KBM-7 (cell line): Measurements from ENCODE around the gene YBX3.
"Not testable (repeated sequence)": the region's sequence is repeated elsewhere in the genome, so short reads cannot be mapped to it uniquely, and the experiment has no call there.

Source experiments
- DNase-seq: peaks from one replicate; pipeline ENCODE4 v3.0.0-alpha.2; 2015
- in situ Hi-C: fragments of 300-500 bp; cut with MboI; formaldehyde crosslinking; loops from 2 replicates; pipeline ENCODE4 v1.14.3; 2020; ENCODE audit warnings: low sequenced_read_pairs, low pct_unique_long_range_greater_than_20kb, mixed read lengths

The YBX3 gene

GRCh38 chr12:10722905-10723746 lies at the start of gene YBX3:
YBX3 (minus strand) TSS chr12:10723323; CDS start chr12:10723111, 212 bp downstream.
- DNase-seq: peak; percentile 82
- in situ Hi-C loops: no loop called here

DNA sequence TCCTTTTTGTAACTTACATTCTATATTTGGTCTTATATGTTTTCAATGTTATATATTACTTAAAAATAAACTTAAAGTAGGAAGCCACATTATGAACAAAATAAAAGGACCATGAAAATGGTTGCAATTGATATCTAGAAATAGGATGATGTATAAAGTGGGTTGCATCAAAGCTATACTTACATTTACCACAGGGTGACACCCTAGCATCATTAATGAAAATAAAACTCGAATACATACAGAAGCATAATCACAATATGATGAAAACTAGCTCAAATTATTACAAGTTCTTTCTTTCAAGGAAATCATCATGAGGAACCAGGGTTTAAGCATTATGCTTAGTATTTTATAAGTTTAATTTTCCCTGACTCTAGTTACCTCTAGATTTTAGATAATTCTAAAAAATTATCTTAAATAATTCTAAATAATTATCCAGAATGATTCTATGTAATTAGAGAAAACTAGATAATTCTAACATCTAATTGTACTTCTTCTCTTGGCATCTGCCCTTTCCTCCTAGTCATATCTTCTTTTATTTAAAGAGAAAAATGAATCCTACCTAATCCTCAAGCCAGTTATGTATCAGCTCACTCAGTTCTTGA lies 48.1 kb upstream of the YBX3 start:
- peak; percentile 52 for DNase-seq
- in situ Hi-C loops: loop anchor here (25.0 kb wide), 1 partner anchor 416 kb away; the partner anchor contains the start of gene TAS2R42

DNA sequence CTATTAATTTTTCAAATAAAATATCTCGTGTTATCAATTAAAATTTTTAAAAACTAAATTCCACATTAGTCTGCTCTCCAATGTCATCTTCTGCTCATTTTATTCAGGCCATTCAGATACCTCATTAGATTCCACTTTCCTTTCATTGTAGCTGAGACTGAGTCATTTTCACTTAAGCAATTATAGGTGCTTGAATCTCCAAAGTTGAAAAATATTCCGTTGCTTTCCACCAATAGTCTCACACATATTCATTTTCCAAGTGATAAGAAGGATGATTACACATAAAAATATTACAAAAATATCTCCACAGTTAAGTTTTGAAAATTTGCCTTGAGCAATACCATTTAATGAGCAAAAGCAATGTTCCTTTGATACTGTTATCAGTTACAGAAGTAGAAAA lies 36.5 kb upstream of the YBX3 start:
- in situ Hi-C loops: loop anchor here (10.0 to 25.0 kb wide), 2 partner anchors 428 to 725 kb away; partner anchors contain the start of gene TAS2R42
- DNase-seq: no peak

DNA sequence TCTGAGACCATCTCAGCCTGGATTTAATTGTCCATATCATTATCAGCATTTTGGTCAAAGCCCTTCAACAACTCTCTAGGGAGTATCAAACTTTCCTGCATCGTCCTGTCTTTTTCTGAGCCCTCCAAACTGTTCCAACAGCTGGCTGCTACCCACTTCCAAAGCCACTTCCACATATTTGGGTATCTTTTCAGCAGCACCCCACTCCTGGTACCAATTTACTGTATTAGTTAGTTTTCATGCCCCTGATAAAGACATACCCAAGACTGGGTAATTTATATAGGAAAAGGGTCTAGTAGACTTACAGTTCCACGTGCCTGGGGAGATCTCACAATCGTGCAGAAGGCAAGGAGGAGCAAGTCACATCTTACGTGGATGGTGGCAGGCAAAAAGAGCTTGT lies 33.1 kb upstream of the YBX3 start:
- in situ Hi-C loops: loop anchor here (25.0 kb wide), 1 partner anchor 431 kb away; the partner anchor contains the start of gene TAS2R42
- no peak for DNase-seq

- in situ Hi-C loops: loop anchor here (25.0 kb wide), 1 partner anchor 434 kb away; the partner anchor contains the start of gene TAS2R42
Measured at GRCh38 chr12:10753059-10753458, 29.9 kb upstream of the YBX3 start.

GRCh38 chr12:10750385-10750727 lies 27.2 kb upstream of the YBX3 start:
- in situ Hi-C loops: loop anchor here (25.0 kb wide), 1 partner anchor 437 kb away; the partner anchor contains the start of gene TAS2R42
- no peak for DNase-seq

More at GRCh38 chr12:10753059-10753458, 29.9 kb upstream of the YBX3 start:
- DNase-seq: no peak

DNA sequence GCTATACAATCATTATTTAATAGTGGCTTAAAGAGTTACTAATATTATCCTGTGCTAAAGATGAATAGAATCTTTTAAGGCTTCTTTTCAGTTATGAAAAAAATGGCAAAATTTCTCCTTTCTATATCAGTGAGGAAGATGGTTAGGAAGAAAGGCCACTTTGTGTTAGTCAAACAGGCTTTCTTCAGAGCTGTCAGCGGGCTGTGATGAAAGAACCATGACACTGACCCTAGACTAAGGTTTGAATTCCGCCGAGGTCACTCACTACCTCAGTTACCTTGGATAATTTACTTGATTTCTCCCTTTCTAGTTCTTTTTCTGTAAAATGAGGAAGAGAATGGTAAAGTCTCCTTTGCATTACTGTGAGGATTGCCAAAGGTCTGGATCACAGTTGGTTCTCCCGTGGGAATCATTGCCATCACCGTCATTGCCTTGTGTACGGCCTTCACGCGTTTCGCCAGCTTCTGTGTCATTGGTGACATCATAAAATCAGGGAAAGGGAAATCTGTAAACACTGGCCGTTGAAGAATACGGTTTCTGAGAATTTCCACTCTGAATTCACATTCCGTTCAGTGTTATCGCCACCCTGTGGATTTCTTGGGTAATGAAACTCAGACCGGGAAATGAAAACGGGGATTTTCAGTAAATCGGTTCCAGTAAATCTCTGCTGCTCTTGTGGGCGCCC lies 26.7 kb upstream of the YBX3 start:
- peak; percentile 90 for DNase-seq
- in situ Hi-C loops: loop anchor here (25.0 kb wide), 1 partner anchor 437 kb away; the partner anchor contains the start of gene TAS2R42

- no peak for DNase-seq
- in situ Hi-C loops: no loop called here
Measured at GRCh38 chr12:10747730-10748129, 24.6 kb upstream of the YBX3 start.

- in situ Hi-C loops: not testable (repeated sequence)
Measured at GRCh38 chr12:10743420-10743819, 20.3 kb upstream of the YBX3 start.

GRCh38 chr12:10741845-10742244 lies 18.7 kb upstream of the YBX3 start:
- in situ Hi-C loops: no loop called here
- no peak for DNase-seq

More at GRCh38 chr12:10743420-10743819, 20.3 kb upstream of the YBX3 start:
- DNase-seq: not testable (repeated sequence)

DNA sequence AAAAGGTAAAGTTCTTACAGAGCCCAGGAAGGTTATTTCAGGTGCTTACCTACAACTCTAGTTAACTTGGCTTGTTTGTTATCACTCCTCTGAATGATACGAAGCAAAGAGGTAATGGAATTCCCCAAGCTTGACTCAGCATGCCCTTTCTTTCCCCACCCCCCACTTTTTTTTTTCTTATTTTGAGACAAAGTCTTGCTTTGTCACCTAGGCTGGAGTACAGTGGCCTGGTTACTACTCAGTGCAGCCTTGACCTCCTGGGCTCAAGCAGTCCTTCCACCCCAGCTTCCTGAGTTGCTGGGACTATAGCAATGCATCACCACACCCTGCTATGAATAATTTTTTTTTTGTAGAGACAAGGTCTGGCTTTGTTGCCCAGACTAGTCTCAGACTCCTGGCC lies 17.1 kb upstream of the YBX3 start:
- DNase-seq: no peak
- in situ Hi-C loops: no loop called here

DNA sequence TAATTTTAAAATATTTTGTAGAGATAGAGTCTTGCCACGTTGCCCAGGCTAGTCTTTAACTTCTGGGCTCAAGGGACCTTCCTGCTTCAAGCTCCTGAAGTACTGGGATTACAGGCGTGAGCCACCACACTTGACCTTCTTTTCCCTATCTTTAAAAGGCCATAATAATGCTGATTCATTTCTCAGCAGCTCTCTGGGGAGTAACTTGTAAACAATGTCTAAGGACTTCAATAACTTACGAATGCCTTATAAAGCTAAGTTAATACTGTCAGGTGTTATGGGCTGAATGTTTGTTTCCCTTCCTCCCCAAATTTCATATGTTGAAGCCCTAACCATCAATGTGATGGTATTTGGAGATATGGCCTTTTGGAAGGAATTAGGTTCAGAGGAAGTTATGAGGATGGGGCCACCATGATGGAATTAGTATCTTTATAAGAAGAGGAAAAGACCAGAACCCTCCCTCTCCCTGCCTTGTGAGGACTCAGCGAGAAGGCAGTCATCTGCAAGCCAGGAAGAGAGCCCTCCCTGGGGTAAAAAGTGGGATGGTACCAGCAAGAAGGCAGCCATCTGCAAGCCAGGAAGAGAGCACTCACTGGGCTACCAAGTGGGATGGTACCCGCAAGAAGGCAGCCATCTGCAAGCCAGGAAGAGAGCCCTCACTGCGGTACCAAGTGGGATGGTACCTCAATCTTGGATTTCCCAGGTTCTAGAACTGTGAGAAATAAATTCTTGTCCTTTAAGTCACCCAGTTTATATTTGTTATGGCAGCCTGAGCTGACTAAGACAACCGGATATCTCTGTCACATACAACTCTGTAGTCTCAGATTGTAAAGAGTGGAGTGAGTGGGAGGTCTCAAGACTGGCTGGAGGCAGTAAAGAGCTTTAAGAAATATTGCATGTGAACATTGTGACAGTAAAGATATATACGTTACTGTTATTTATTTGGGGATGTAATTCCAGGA lies 16.3 kb upstream of the YBX3 start:
- no peak for DNase-seq
- in situ Hi-C loops: no loop called here

DNA sequence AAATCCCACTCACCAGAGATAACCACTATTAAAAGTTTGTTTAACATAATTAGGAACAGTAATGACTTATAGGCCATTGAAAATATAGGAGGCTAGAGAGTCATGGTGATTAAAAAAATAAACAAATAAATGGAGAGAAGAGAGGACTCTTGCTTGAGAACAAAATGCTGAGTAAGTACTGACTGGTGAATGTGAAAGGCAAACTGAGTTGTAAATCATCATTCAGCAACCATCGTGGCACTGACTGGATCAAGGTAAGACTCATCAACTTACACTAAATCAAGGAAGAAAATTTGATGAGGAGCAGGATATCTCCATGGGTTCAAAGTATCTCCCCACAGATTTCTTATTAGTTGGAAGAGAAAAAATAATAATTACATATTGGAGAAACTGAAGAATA lies 14.1 kb upstream of the YBX3 start:
- DNase-seq: no peak
- in situ Hi-C loops: no loop called here

GRCh38 chr12:10736463-10736862 lies 13.3 kb upstream of the YBX3 start:
- in situ Hi-C loops: no loop called here
- DNase-seq: no peak

GRCh38 chr12:10735428-10735827 lies 12.3 kb upstream of the YBX3 start:
- no peak for DNase-seq
- in situ Hi-C loops: no loop called here

- DNase-seq: no peak
- in situ Hi-C loops: no loop called here
Measured at GRCh38 chr12:10732549-10732948, 9.4 kb upstream of the YBX3 start.

DNA sequence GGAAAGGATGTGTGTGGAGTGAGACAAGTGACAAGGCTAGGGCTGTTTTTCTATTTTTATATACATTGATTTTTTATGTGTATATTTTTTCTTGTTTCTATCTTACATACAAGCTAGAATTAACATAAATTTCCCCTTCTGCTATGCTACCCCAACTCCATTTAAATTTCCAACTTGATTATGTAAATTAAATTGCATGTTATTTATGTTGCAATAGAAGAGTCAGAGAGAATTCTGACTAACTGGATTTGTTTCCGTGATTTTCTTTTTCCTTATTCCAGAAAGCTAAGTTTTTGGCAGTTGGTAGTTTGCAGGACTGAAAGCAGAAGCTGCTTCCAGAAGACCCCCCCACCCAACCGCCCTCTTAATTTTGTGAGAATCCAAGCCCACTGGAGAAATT lies 8.9 kb upstream of the YBX3 start:
- no peak for DNase-seq
- in situ Hi-C loops: no loop called here

GRCh38 chr12:10730559-10730958 lies 7.4 kb upstream of the YBX3 start:
- in situ Hi-C loops: no loop called here

GRCh38 chr12:10728091-10728490 lies 5.0 kb upstream of the YBX3 start:
- no peak for DNase-seq
- in situ Hi-C loops: no loop called here

More at GRCh38 chr12:10730559-10730958, 7.4 kb upstream of the YBX3 start:
- no peak for DNase-seq
